ENCODE measurements around the gene SPPL2B. TPM values are rescaled to one million over a fixed set of nuclear protein-coding genes. Genes with fewer than 3 reads are reported as not detected.
A peak's percentile ranks its signal among the peaks of the same experiment; 100 is the strongest.

Gene SPPL2B
- total RNA-seq, 1 donor from 2014 or later = 48.0 TPM

DNA sequence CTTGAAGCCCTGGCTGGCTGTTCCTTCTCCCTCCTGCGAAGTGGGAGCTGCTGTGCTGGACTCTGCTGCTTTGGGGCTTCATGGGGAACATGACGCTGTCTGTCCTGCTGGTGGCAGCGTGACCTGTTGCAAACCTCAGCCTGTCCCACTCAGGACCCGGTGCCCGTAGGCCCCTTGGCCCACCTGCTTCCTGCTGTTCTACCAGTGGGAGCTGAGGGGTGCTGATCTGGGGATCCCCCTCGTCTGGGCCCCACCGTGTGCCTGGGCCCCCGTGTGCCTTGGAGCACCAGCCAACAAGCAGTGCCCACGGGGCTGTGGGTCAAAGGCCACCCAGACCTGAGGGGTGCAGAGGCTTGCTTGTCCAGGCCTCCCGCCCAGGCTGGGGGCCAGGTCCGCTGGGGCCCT lies 5.3 kb downstream of the SPPL2B start:
- ATAC-seq = no peak
- intact Hi-C loops (cut with DNase I) = no loop called here
- no peak for DNase-seq (ENCODE audit: low spot score)

DNA sequence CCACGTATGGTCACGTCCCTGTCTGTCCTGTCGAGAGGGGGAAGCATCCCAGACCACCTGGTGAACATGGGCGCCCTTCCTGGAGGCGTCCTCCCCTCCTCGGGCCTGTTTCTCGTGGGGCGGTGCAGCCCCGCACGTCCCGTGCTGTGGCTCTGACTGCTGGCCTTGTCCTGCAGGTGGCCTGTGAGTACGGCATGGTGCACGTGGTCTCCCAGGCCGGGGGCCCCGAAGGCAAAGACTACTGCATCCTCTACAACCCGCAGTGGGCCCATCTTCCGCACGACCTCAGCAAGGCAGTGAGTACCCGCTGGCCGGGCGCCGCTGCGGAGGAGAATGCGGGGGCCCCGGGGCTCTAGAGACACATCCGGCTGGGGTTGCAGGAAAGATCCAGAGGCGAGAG lies 5.9 kb downstream of the SPPL2B start:
- no peak for DNase-seq (ENCODE audit: low spot score)
- no peak for ATAC-seq
- intact Hi-C loops (cut with DNase I) = no loop called here

DNA sequence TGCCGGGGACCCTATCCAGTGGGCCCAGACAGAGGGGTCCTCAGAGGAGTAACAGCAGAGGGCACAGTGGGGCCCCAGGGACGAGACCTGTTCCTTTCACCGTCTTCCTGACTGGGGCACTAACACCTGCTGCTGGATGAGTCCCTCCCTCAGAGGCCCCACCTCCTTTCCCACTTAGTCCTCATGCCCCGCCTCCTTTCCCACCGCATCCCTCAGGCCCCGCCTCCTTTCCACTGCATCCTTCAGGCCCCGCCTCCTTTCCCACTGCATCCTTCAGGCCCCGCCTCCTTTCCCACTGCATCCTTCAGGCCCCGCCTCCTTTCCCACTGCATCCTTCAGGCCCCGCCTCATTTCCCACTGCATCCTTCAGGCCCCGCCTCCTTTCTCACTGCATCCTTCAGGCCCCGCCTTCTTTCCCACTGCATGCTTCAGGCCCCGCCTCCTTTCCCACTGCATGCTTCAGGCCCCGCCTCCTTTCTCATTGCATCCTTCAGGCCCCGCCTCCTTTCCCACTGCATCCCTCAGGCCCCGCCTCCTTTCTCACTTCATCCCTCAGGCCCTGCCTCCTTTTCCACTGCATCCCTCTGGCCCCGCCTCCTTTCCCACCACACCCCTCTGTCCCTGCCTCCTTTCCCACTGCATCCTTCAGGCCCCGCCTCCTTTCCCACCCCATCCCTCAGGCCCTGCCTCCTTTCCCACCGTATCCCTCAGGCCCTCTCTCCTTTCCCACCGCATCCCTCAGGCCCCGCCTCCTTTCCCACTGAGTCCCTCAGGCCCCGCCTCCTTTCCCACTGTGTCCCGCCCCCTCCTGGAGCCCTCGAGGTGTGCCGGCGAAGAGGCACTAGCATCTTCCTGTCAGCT lies 6.7 kb downstream of the SPPL2B start:
- no peak for DNase-seq (ENCODE audit: low spot score)
- no peak for ATAC-seq
- intact Hi-C loops (cut with DNase I) = no loop called here

DNA sequence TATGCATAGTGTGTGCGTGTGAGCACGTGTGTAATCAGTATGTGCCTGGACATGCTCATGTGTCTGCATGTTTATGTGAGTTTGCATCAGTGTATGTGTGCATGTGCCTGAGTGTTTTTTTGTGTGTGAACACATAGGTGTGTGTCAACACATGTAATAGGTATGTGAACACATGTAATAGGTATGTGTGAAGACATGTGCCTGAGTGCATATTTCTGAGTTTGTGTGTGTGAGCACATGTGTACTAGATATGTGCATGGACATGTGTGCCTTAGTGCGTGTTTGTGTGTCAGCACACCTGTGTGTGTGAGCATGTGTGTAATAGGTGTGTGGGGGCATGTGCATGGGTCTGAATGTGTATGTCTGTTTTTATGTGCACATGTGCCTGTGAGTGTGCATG lies 7.4 kb downstream of the SPPL2B start:
- DNase-seq (ENCODE audit: low spot score) (no peak), ATAC-seq (no peak)
- intact Hi-C loops (cut with DNase I) = no loop called here

DNA sequence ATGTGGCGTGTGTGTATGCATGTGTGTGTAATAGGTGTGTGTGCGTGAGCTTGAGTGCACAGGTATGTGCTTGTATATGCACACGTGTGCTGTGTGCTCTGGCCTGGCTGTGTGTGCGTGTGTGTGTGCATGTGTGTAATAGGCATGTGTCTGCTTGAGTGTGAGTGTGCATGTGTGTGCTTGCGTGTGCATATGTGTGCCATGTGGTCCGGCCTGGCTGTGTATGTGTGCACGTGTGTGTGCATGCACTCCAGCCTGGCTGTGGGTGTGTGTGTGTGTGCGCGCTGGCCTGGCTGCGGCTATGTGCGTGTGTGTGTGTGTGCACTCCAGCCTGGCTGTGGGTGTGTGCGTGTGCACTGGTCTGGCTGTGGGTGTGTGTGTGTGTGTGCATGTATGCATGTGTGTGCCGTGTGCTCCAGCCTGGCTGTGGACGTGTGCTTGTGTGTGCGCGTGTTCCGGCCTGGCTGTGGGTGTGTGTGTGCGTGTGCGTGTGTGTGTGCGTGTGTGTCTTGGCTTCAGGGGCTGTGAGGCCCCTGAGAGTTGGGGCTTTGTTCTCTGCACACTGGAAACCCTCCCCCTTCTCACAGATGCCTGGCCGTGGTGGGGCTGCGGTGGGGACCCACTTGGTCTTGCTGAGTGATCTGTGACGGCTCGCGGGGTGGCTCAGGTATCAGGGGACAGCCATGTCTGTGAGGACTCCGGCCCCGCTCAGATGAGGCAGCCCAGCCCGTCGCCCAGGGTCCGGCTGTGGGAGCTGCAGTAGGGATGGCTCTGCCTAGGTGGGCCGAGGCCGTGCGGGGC lies 8.2 kb downstream of the SPPL2B start:
- intact Hi-C loops (cut with DNase I) = no loop called here
- ATAC-seq = no peak
- no peak for DNase-seq (ENCODE audit: low spot score)

- no peak for DNase-seq (ENCODE audit: low spot score)
- peak; percentile 87 for ATAC-seq
- intact Hi-C loops (cut with DNase I) = no loop called here
These were observed 8.8 kb downstream of the SPPL2B start for GRCh38 chr19:2337329-2337707.

GRCh38 chr19:2338055-2338615 lies 9.7 kb downstream of the SPPL2B start:
- DNase-seq (ENCODE audit: low spot score) = no peak
- intact Hi-C loops (cut with DNase I) = no loop called here
- ATAC-seq = no peak

DNA sequence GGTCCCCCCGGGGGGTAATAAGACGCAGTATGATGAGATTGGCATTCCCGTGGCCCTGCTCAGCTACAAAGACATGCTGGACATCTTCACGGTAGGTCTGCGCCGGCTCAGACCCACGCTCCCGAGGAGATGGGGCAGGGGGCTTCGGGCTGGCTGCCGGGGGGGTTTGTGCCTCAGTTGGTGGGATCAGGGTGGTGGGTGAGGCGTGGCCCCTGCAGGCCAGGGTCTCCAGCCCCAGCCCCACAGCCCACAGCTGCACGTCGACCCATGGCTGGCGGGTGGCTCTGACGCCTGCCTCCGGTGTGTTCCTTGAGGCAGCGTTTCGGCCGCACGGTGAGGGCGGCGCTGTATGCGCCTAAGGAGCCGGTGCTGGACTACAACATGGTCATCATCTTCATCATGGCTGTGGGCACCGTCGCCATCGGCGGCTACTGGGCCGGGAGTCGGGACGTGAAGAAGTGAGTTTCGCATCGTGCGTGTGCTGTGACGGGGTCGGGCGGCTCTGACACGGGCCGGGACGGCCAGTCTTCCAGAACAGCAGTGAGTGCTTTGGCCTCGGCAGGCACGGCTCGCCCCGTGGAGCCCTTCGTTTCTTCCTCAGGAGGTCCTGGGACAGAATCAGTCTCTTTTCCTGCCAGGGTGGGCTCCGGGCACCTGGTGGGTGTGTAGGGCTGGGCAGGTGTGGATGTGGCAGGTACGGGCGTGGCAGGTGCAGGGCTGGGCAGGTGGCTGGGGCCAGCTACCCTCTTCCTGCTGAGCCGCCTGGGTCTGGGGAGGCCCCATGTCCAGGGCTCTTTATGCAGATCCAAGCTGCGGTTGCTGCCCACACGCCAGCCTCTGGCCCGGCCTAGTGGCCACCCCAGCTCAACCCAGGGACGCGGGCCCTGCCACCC lies 10.5 kb downstream of the SPPL2B start:
- DNase-seq (ENCODE audit: low spot score) = no peak
- ATAC-seq = no peak
- intact Hi-C loops (cut with DNase I) = no loop called here

GRCh38 chr19:2339644-2340310 lies 11.3 kb downstream of the SPPL2B start:
- intact Hi-C loops (cut with DNase I) = no loop called here
- ATAC-seq (no peak), DNase-seq (ENCODE audit: low spot score) (no peak)

GRCh38 chr19:2340496-2341243 lies 12.2 kb downstream of the SPPL2B start:
- intact Hi-C loops (cut with DNase I) = no loop called here
- DNase-seq (ENCODE audit: low spot score) = no peak

GRCh38 chr19:2341244-2341751 lies 12.8 kb downstream of the SPPL2B start:
- intact Hi-C loops (cut with DNase I) = no loop called here
- DNase-seq (ENCODE audit: low spot score) (no peak), ATAC-seq (no peak)

More at GRCh38 chr19:2340496-2341243, 12.2 kb downstream of the SPPL2B start:
- ATAC-seq = no peak

GRCh38 chr19:2341982-2342381 lies 13.5 kb downstream of the SPPL2B start:
- intact Hi-C loops (cut with DNase I) = no loop called here
- ATAC-seq (no peak), DNase-seq (ENCODE audit: low spot score) (no peak)

DNA sequence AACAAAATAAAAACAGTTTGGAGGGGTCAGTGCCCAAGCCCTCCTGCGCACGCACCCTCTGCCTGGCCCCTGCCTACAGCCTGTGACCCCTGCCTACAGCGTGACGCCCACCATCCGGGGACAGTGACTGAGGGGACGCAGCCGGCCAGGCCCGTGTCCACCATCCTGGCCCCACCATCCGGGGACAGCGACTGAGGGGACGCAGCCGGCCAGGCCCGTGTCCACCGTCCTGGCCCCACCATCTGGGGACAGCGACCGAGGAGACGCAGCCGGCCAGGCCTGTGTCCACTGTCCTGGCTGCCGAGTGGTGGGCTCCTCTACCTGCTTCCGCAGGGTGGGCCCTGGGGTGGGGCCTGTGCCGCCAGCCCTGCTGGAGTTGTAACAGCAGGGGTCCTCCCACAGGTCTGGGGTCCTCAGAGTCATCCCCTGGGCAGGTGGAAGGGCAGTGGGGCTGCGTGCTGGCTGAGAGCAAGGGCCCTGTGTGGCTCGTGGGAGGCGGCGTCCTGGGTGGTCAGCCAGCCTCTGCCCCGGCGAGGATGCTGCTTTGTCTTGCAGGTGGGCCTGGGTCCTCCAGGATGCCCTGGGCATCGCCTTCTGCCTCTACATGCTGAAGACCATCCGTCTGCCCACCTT lies 14.3 kb downstream of the SPPL2B start:
- DNase-seq (ENCODE audit: low spot score) (no peak), ATAC-seq (no peak)
- intact Hi-C loops (cut with DNase I) = no loop called here

- intact Hi-C loops (cut with DNase I) = no loop called here
These were observed 15.0 kb downstream of the SPPL2B start for GRCh38 chr19:2343289-2343982.

DNA sequence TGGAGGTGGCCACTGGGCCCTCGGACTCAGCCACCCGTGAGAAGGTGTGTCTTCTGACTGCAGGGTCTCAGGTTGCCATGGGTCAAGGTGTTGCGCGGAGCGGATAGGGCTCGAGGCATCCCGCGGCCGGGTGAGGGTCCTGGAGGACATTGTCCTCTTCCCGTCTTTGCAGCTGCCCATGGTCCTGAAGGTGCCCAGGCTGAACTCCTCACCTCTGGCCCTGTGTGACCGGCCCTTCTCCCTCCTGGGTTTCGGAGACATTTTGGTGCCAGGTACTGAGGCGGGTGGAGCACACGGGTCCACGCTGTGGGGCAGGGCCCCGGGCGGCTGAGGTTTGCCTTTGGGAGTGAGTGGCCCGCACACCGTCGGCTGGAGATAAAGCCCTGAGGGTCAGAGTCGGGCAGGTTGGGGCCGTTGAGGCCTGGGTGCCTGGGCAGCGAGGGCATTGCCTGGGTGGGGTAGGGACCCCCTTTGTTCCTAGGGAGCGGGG lies 15.9 kb downstream of the SPPL2B start:
- ATAC-seq = no peak
- intact Hi-C loops (cut with DNase I) = no loop called here

More at GRCh38 chr19:2343289-2343982, 15.0 kb downstream of the SPPL2B start:
- DNase-seq (ENCODE audit: low spot score) (no peak), ATAC-seq (no peak)

GRCh38 chr19:2345076-2345475 lies 16.6 kb downstream of the SPPL2B start:
- no peak for DNase-seq (ENCODE audit: low spot score)
- intact Hi-C loops (cut with DNase I) = no loop called here
- ATAC-seq = no peak

More for the DNA sequence above, 15.9 kb downstream of the SPPL2B start:
- DNase-seq (ENCODE audit: low spot score) = no peak
